NCI-H146 (cell line): ENCODE measurements around the gene WAPL.
"Not testable (repeated sequence)": the region's sequence is repeated elsewhere in the genome, so short reads cannot be mapped to it uniquely, and the experiment has no call there.

Source experiments
- DNase-seq: peaks from one replicate; lab custom pipeline; 2025; lab: John Stamatoyannopoulos, UW

The WAPL gene

DNA sequence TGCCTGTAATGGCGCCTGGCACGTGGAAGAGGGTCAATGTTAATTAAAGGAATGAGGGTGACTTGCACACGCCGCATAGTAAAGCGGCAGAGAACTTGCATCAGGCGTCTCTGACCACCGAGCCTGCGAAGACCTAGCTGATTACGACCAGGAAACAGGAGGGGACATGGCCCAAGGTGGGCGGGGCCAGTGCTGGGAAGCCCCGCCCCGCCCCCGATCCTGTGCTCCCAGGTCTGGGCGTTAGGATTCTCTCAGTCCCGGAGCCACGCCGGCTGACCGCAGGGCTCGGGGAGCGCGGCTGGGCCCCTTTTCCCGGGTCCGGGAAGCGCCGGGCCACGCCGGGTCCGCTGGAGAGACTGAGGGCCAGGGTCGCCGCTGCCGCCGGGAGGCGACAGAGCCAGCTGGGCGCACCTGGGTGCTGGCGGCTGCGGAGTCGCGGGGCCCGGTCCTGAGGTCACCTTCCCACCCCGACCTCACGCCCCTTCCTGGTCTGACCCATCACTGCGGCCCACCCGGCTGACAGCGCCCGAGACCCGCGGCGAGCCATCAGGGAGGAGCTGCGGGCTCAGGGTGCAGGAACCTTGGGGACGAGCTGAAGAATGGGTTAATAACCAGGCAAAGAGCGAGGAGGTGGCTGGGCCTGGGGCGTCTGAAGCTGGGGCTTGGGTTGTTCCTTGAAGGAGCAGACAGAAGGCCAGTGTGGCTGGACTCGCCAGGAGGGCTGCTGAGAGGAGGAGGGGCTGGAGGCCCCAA, 132.0 kb downstream of the WAPL start:
- no peak for DNase-seq

DNA sequence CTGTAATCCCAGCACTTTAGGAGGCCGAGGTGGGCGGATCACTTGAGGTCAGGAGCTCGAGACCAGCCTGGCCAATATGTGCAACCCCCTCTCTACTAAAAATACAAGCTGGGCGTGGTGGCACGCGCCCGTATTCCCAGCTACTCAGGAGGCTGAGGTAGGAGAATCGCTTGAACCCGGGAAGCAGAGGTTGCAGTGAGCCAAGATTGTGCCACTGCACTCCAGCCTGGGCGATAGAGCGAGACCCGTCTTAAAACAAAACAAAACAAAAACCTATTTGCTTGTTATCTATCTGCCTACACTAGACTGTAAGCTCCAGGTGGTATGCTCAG, 132.5 kb downstream of the WAPL start:
- DNase-seq = not testable (repeated sequence)

DNA sequence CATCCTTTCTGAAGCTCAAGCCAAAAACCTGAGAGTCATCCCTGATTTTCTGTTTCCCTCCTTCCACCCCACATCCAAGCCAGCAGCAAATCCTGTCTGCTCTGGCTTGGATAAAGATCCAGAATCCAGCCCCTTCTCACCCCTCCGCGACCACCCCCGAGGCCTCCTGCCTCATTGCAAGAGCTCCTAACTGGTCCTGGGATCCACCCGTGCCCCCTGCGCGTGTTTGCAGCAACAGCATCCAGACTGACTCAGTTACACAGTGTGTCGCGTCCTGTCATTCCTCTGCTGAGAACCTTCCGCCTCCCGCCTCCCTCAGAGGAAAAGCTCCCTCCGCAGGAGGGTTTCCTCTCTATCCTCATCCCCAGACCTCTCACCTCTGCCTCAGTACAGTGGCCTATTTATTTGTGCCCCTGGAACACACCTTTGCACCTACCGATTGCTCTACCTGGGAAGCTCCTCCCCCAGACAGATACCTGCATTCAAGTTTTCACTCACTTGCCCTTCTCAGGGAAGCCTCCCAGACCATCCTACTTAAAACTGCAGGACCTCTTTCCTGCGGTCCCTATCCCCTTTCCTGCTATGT, 133.4 kb downstream of the WAPL start:
- DNase-seq = no peak

DNA sequence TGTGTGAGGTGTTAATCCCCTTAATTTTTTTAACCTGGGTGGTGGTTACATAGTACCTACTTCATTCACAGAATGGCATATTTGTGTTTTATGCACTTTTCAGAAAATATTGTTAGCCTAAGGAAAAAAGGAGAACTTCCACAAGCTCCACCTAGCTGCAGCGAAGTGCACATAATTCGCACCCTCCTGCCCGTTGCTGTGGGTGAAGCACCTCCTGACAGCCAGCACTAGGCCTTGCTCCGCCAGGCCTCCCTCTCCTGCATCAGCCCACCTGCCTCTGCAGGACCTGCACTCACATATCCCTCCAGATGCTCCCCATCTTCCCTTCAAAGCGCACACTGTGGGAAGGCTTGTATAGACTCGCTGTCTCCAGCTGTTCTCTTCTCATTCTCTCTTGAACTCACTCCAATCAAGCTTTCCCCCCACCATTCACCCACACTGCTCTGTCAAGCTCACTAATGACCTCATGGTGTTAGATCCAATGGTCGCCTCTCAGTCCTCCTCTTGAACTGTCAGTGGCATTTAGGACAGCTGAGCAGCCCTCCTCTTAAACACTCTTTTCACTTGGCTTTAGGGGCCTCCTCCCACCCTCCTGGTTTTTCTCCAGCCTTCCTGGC, 134.3 kb downstream of the WAPL start:
- DNase-seq = no peak

DNA sequence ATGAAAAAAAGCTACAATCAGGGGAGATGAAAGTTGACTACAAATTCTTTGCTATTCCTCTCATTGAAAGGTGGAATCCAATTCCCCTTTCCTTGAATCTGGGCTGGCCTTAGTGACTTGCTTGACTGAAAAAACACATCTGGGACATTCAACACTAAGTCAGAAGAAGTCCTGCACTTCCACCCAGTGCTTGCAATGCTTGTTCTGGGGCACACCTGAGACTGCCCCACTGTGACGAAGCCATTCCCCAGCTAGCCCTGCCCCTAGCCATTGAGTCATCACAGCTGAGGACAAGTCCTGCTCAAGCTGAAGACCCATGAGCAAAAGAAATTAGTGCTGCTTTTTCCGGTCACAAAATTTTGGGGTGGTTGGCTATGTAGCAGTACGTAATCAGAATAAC, 135.8 kb downstream of the WAPL start:
- no peak for DNase-seq
